Measurements from ENCODE around the gene PRKCE. TPM values are rescaled to one million over a fixed set of nuclear protein-coding genes. Genes with fewer than 3 reads are reported as not detected.

The PRKCE gene
- total RNA-seq, 1 experiment from 2014 or later, result 21.7 TPM

- peaks cover 16% of the 10 kb centered on the region; the same call in 1 of the 2 replicates for H3K36me3 ChIP-seq (ENCODE audit: low read depth)
- DNase-seq, result no peak
- no peaks in the 10 kb centered on the region for H3F3A ChIP-seq (ENCODE audit: insufficient read depth, low read depth)
- no peaks in the 10 kb centered on the region for H3K79me2 ChIP-seq (ENCODE audit: low read depth)
- ChIA-PET POLR2A (ENCODE audit: unreplicated experiment) (no interaction called here), CTCF (no interaction called here)
- TF ChIP-seq CTCF (conservative IDR thresholded peaks at IDR 0.05) (no peak), EZH2 (IDR thresholded peaks at IDR 0.05; ENCODE audit: low read depth) (no peak)
- no peak overlapping the region for H3K4me3 ChIP-seq
- no peak overlapping the region for H3K27ac ChIP-seq
- no peaks in the 10 kb centered on the region for H3K27me3 ChIP-seq (ENCODE audit: insufficient read depth, low read depth)
- no peaks in the 10 kb centered on the region for H3K9me2 ChIP-seq (ENCODE audit: insufficient read depth)
- no peak overlapping the region for H2AFZ ChIP-seq
- H4K20me1 ChIP-seq (ENCODE audit: insufficient read depth), result no peaks in the 10 kb centered on the region
- H3K4me1 ChIP-seq (replicated peaks; ENCODE audit: insufficient read depth), result peaks cover 9% of the 10 kb centered on the region
- no TSS peak for BruUV-seq (replicated peaks)
- peaks cover 4% of the 10 kb centered on the region; the same call in 1 of the 2 replicates for H3K9me3 ChIP-seq (ENCODE audit: insufficient read depth, low read depth)
- intact Hi-C loops (cut with micrococcal nuclease; ENCODE audit: unreplicated experiment), result no loop called here
- no peak overlapping the region for H3K4me2 ChIP-seq
These were observed 59.7 kb downstream of the PRKCE start for GRCh38 chr2:45711224-45711623.

GRCh38 chr2:45712570-45712969 lies 61.1 kb downstream of the PRKCE start:
- no peak for TF ChIP-seq EZH2 (IDR thresholded peaks at IDR 0.05; ENCODE audit: low read depth)
- peak; percentile 57 for TF ChIP-seq CTCF (conservative IDR thresholded peaks at IDR 0.05)
- H3K4me1 ChIP-seq (replicated peaks; ENCODE audit: insufficient read depth), result peaks cover 9% of the 10 kb centered on the region
- POLR2A ChIA-PET (ENCODE audit: unreplicated experiment), result no interaction called here
- no peak overlapping the region for H3K27ac ChIP-seq
- no peaks in the 10 kb centered on the region for H3K9me2 ChIP-seq (ENCODE audit: insufficient read depth)
- H3K4me3 ChIP-seq, result no peak overlapping the region
- H3K79me2 ChIP-seq (ENCODE audit: low read depth), result no peaks in the 10 kb centered on the region
- BruUV-seq (replicated peaks), result no TSS peak
- H2AFZ ChIP-seq, result no peak overlapping the region
- no peaks in the 10 kb centered on the region for H3K27me3 ChIP-seq (ENCODE audit: insufficient read depth, low read depth)
- H3K4me2 ChIP-seq, result no peak overlapping the region
- peaks cover 4% of the 10 kb centered on the region; the same call in 1 of the 2 replicates for H3K36me3 ChIP-seq (ENCODE audit: low read depth)
- intact Hi-C loops (cut with micrococcal nuclease; ENCODE audit: unreplicated experiment), result loop anchor here (2.0 kb wide), 1 partner anchor 62 kb away; the partner anchor contains the start of gene PRKCE
- CTCF ChIA-PET, result interaction anchor here (0.6 kb wide), 1 partner anchor 69 kb away, joined by 3 read pairs; no protein-coding TSS in a partner anchor
- peaks cover 4% of the 10 kb centered on the region; the same call in 1 of the 2 replicates for H3K9me3 ChIP-seq (ENCODE audit: insufficient read depth, low read depth)
- no peaks in the 10 kb centered on the region for H4K20me1 ChIP-seq (ENCODE audit: insufficient read depth)
- DNase-seq, result peak; percentile 14 to 66
- no peaks in the 10 kb centered on the region for H3F3A ChIP-seq (ENCODE audit: insufficient read depth, low read depth)

DNA sequence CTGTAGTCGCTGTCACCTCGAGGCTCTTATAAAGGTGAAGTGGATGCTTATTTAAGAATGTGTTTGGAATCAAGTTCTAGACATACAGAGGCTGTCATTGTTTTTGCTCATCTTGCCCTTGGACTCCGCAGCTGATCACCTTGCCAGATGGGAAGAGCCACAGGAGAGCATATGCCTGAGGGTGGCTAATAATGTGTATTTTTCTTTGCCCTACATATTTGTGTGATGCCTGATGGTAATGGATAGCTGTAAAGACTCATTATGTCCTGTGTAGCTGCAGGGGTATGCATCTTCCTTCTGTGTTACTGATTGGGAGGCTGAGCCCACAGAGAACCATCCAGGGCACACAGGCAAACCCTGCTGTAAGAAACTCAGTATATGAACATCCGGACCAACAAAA lies 61.7 kb downstream of the PRKCE start:
- no peaks in the 10 kb centered on the region for H3F3A ChIP-seq (ENCODE audit: insufficient read depth, low read depth)
- intact Hi-C loops (cut with micrococcal nuclease; ENCODE audit: unreplicated experiment), result loop anchor here (2.0 kb wide), 1 partner anchor 62 kb away; the partner anchor contains the start of gene PRKCE
- BruUV-seq (replicated peaks), result no TSS peak

More for the DNA sequence above, 61.7 kb downstream of the PRKCE start:
- no peaks in the 10 kb centered on the region for H4K20me1 ChIP-seq (ENCODE audit: insufficient read depth)
- H3K4me3 ChIP-seq, result no peak overlapping the region
- no peaks in the 10 kb centered on the region for H3K36me3 ChIP-seq (ENCODE audit: low read depth)
- no peaks in the 10 kb centered on the region for H3K27me3 ChIP-seq (ENCODE audit: insufficient read depth, low read depth)
- H3K9me2 ChIP-seq (ENCODE audit: insufficient read depth), result no peaks in the 10 kb centered on the region
- H3K79me2 ChIP-seq (ENCODE audit: low read depth), result no peaks in the 10 kb centered on the region
- TF ChIP-seq CTCF (conservative IDR thresholded peaks at IDR 0.05) (no peak), EZH2 (IDR thresholded peaks at IDR 0.05; ENCODE audit: low read depth) (no peak)
- peaks cover 9% of the 10 kb centered on the region for H3K4me1 ChIP-seq (replicated peaks; ENCODE audit: insufficient read depth)
- DNase-seq, result no peak
- ChIA-PET POLR2A (ENCODE audit: unreplicated experiment) (no interaction called here), CTCF (no interaction called here)
- no peak overlapping the region for H3K27ac ChIP-seq
- no peak overlapping the region for H3K4me2 ChIP-seq
- H2AFZ ChIP-seq, result no peak overlapping the region
- H3K9me3 ChIP-seq (ENCODE audit: insufficient read depth, low read depth), result peaks cover 1% of the 10 kb centered on the region; the same call in 1 of the 2 replicates
